OCI-LY3 (cell line): ENCODE results near the gene TAF11L9.
"Not testable (repeated sequence)": the region's sequence is repeated elsewhere in the genome, so short reads cannot be mapped to it uniquely, and the experiment has no call there.

ENCODE experiments used
- EZH2phosphoT487 ChIP-seq: fragments of 200-600 bp; shearing (Covaris generic); IDR thresholded peaks from 2 replicates; pipeline ENCODE4 v1.6.1; 2018; ENCODE audit warnings: antibody characterized with exemption, mixed run types, low read depth
- TF ChIP-seq, protein P1 (sequence below): fragments of 200-600, 300-600 bp; sonication (generic); IDR thresholded peaks from 2 replicates; pipeline ENCODE4 v1.5.1; 2014; ENCODE audit warnings: antibody characterized with exemption, low read length, low read depth

DNA sequence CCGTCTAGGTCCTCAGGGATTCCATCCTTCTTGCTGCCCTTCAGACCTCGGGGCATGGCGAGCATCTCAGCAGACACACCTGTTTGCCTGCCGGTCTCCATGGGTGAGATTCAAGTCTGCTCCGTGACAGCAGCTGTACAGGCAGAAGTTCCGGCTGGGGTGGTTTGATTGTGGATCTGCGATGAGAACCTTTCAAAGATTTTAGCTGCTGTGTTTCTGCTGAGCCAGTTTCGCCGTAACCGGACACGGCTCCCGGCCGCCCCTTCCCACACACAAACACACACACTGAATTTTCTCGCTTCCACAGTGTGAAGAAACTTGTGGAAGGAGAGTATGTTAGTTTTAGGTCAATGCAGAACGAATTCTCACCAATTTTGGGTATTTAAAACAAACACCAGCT is 3.5 kb upstream of the TAF11L9 start, which contains the start of gene TAF11L10:
- TF ChIP-seq, protein P1, sequence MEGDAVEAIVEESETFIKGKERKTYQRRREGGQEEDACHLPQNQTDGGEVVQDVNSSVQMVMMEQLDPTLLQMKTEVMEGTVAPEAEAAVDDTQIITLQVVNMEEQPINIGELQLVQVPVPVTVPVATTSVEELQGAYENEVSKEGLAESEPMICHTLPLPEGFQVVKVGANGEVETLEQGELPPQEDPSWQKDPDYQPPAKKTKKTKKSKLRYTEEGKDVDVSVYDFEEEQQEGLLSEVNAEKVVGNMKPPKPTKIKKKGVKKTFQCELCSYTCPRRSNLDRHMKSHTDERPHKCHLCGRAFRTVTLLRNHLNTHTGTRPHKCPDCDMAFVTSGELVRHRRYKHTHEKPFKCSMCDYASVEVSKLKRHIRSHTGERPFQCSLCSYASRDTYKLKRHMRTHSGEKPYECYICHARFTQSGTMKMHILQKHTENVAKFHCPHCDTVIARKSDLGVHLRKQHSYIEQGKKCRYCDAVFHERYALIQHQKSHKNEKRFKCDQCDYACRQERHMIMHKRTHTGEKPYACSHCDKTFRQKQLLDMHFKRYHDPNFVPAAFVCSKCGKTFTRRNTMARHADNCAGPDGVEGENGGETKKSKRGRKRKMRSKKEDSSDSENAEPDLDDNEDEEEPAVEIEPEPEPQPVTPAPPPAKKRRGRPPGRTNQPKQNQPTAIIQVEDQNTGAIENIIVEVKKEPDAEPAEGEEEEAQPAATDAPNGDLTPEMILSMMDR = not testable (repeated sequence)
- TF ChIP-seq EZH2phosphoT487 = not testable (repeated sequence)
